GM12878 (cell line): ENCODE measurements around the gene BMP2. TPM values are rescaled to one million over a fixed set of nuclear protein-coding genes. Genes with fewer than 3 reads are reported as not detected.

Experiments
- ATAC-seq: fragments of 200-7000 bp; cut with Tn5 transposase; 3 replicates; pipeline ENCODE4 v1.9.1; 2020; ENCODE audit warnings: mild to moderate bottlenecking, moderate library complexity
- BruUV-seq: library from RNA; stranded (reverse); fragments of 400-500 nt; replicated peaks from 2 replicates; lab custom pipeline; 2021; lab: Mats Ljungman, UMichigan
- CTCF ChIA-PET: fragments of 300-600 bp; sonication (Branson Sonifier 250); formaldehyde crosslinking; extraction: SDS; loops from one replicate; lab custom pipeline; 2021; ENCODE audit warnings: inconsistent platforms; lab: Yijun Ruan, JAX
- POLR2A ChIA-PET: fragments of 350-600 bp; formaldehyde crosslinking; extraction: SDS; loops from one replicate; lab custom pipeline; 2021; ENCODE audit warnings: inconsistent platforms; lab: Charles Lee
- RAD21 ChIA-PET: fragments of 300-600 bp; sonication (Branson Sonifier 250); formaldehyde crosslinking; loops from one replicate; lab custom pipeline; 2023; ENCODE audit warnings: antibody characterized with exemption; ENCODE audit not compliant: unreplicated experiment; lab: Charles Lee
- SMC1A ChIA-PET: fragments of 300-600 bp; sonication (Branson Sonifier 250); formaldehyde crosslinking; loops from one replicate; lab custom pipeline; 2023; ENCODE audit not compliant: unreplicated experiment, uncharacterized antibody; lab: Charles Lee
- DNase-seq: peaks from one replicate; pipeline ENCODE4 v3.0.0-alpha.2; 2011; ENCODE audit warnings: low read depth, low spot score
- FAIRE-seq: peaks from 3 replicates; lab custom pipeline; 2011; peaks lifted over from hg19 to GRCh38; lab: Jason Lieb, UNC
- H2AFZ ChIP-seq: 2 replicates; pipeline ENCODE4 v1.6.0; 2011; ENCODE audit warnings: low read depth, low read length, control low read depth; ENCODE audit not compliant: control insufficient read depth
- H3K27ac ChIP-seq: 2 replicates; pipeline ENCODE4 v1.5.1; 2011; ENCODE audit warnings: control low read depth; ENCODE audit not compliant: control insufficient read depth, insufficient read depth
- H3K27me3 ChIP-seq, 2 experiments: replicated peaks in 1 of 2; 2 replicates each; pipeline versions ENCODE4 v1.6.0 to v1.6.1; 2011; ENCODE audit warnings: low read length in 1 of 2; ENCODE audit not compliant: control insufficient read depth in 2 of 2, insufficient read depth in 2 of 2
- H3K36me3 ChIP-seq, 2 experiments: 2 replicates each; pipeline ENCODE4 v1.5.1; 2011; ENCODE audit warnings: low read length in 1 of 2; ENCODE audit not compliant: control insufficient read depth in 2 of 2, insufficient read depth in 2 of 2
- H3K4me1 ChIP-seq: 2 replicates; pipeline ENCODE4 v1.6.1; 2011; ENCODE audit warnings: mild to moderate bottlenecking, low read length, moderate library complexity, mixed read lengths; ENCODE audit not compliant: control insufficient read depth, insufficient read depth
- H3K4me2 ChIP-seq: 2 replicates; pipeline ENCODE4 v1.6.0; 2011; ENCODE audit warnings: control low read depth; ENCODE audit not compliant: control insufficient read depth, insufficient read depth
- H3K4me3 ChIP-seq: fragments of 200-600 bp; sonication (generic); 2 replicates; pipeline ENCODE4 v1.5.1; 2016
- H3K79me2 ChIP-seq: 2 replicates; pipeline ENCODE4 v1.6.0; 2011; ENCODE audit warnings: low read length; ENCODE audit not compliant: control insufficient read depth, insufficient read depth
- H3K9ac ChIP-seq: 2 replicates; pipeline ENCODE4 v1.8.0; 2011; ENCODE audit warnings: low read length, control low read depth, mixed read lengths; ENCODE audit not compliant: control insufficient read depth, insufficient read depth
- H3K9me3 ChIP-seq: replicated peaks from 3 replicates; pipeline ENCODE4 v1.5.1; 2011; ENCODE audit warnings: mild to moderate bottlenecking, low read length; ENCODE audit not compliant: control insufficient read depth, insufficient read depth
- H4K20me1 ChIP-seq: 2 replicates; pipeline ENCODE4 v1.6.0; 2011; ENCODE audit not compliant: control insufficient read depth, insufficient read depth
- BACH1 ChIP-seq: fragments of 450-650 bp; IDR thresholded peaks from 2 replicates; pipeline ENCODE4 v1.6.1; 2017; ENCODE audit warnings: mild to moderate bottlenecking, borderline replicate concordance
- CEBPZ ChIP-seq: fragments of 150-350 bp; IDR thresholded peaks from 2 replicates; pipeline ENCODE4 v1.6.1; 2016; ENCODE audit warnings: low read depth, low read length
- DPF2 ChIP-seq: fragments of 450-650 bp; IDR thresholded peaks from 2 replicates; pipeline ENCODE4 v1.6.1; 2017; ENCODE audit warnings: mild to moderate bottlenecking
- IKZF1 ChIP-seq: fragments of 450-650 bp; conservative IDR thresholded peaks from 2 replicates; pipeline ENCODE4 v1.6.1; 2017; ENCODE audit warnings: antibody characterized with exemption, mild to moderate bottlenecking
- IKZF2 ChIP-seq, 2 experiments: fragments of 450-650 bp; IDR thresholded peaks; 2 replicates each; pipeline ENCODE4 v1.6.1; 2017; ENCODE audit warnings: mild to moderate bottlenecking in 2 of 2, moderate library complexity in 2 of 2
- NR2C2 ChIP-seq: IDR thresholded peaks from 2 replicates; pipeline ENCODE4 v1.6.1; 2011; ENCODE audit warnings: borderline replicate concordance, low read depth; ENCODE audit not compliant: control insufficient read depth, insufficient read length
- RELA ChIP-seq: fragments of 450-650 bp; IDR thresholded peaks from 2 replicates; pipeline ENCODE4 v1.8.0; 2014; ENCODE audit warnings: borderline replicate concordance; ENCODE audit not compliant: partially characterized antibody
- USF1 ChIP-seq: IDR thresholded peaks from 2 replicates; pipeline ENCODE4 v1.6.1; 2011; ENCODE audit warnings: borderline replicate concordance, low read depth, mild to moderate bottlenecking, moderate library complexity, mixed read lengths, low read length; ENCODE audit not compliant: insufficient read depth; ENCODE audit errors: extremely low read length
- WGBS: methylation state at CpG from one replicate; pipeline ENCODE4 v1.1.6; 2016; ENCODE audit warnings: low lambda C conversion rate; ENCODE audit not compliant: insufficient replicate concordance, insufficient coverage; ENCODE audit errors: missing lambda C conversion rate; 5-methylcytosine and 5-hydroxymethylcytosine counted together
- in situ Hi-C: fragments of 300-500 bp; cut with MboI; formaldehyde crosslinking; loops from 9 replicates; pipeline ENCODE4 v1.14.3; 2018; ENCODE audit warnings: mixed read lengths
- intact Hi-C: fragments of 100-400 bp; cut with micrococcal nuclease; formaldehyde crosslinking; loops from one replicate; pipeline ENCODE4 v1.14.2; 2022; ENCODE audit not compliant: unreplicated experiment
- polyA plus RNA-seq, 11 experiments: library from polyadenylated mRNA; depleted of rRNA in 4 of 11; unstranded in 6 of 11; stranded (reverse) in 5 of 11; fragments of >200 nt; fragmentation: Nextera tagmentation in 4 of 11; fragmentation: Illumina TruSeq in 1 of 11; extraction: Ambion mirVana in 4 of 11; extraction: Trizol in 1 of 11; gene quantifications; 1 replicate in 1 of 11; 2 replicates in 10 of 11; pipeline versions ENCODE4 v1.2.1 to v1.2.3, GENCODE V29; 2011 to 2016; ENCODE audit warnings: inconsistent platforms in 2 of 11, missing spikeins in 2 of 11, low read depth in 1 of 11
- total RNA-seq, 4 experiments: library from RNA; depleted of rRNA in 3 of 4; stranded (reverse); fragments of >200 nt in 3 of 4; fragmentation: Illumina TruSeq in 1 of 4; extraction: Trizol in 1 of 4; gene quantifications; 2 replicates each; pipeline versions ENCODE4 v1.2.1 to v1.2.3, GENCODE V29; 2013 to 2021

The BMP2 gene
- total and polyA plus RNA-seq, 10 of the 15 experiments (the other 5 are each of a cell fraction or from before 2014, with no cell fraction given) = 0.35 to 3.2 (median 0.71) TPM

- TF ChIP-seq BACH1 (peak; percentile 65; the same call in 1 of the 2 replicates), NR2C2 (no peak)
Observed at GRCh38 chr20:6767536-6768227, at the start of gene BMP2 (continued).

GRCh38 chr20:6718662-6719368 is 48.7 kb upstream of the BMP2 start:
- Histone ChIP-seq H3K27ac (no peak overlapping the region), H4K20me1 (no peaks in the 10 kb centered on the region), H3K4me3 (no peak overlapping the region), H3K9ac (no peak overlapping the region), H3K4me1 (no peaks in the 10 kb centered on the region), H3K79me2 (no peaks in the 10 kb centered on the region), H3K4me2 (no peak overlapping the region), H3K36me3 (no peaks in the 10 kb centered on the region; a peak in 1 of 4 replicates), H2AFZ (no peak overlapping the region), H3K9me3 (no peaks in the 10 kb centered on the region), H3K27me3 (no peaks in the 10 kb centered on the region)
- BruUV-seq = no TSS peak
- ChIA-PET POLR2A (no interaction called here), CTCF (interaction anchor here (0.8 to 2.5 kb wide), 3 partner anchors 9 to 12 kb away, joined by 3 to 7 read pairs (median 3); no protein-coding TSS in a partner anchor), RAD21 (interaction anchor here (1.0 kb wide), 1 partner anchor 47 kb away, joined by 3 read pairs; no protein-coding TSS in a partner anchor), SMC1A (interaction anchor here (0.7 to 4.3 kb wide), 10 partner anchors 8 to 203 kb away, joined by 3 to 32 read pairs (median 4); no protein-coding TSS in a partner anchor)
- peak; percentile 63 for ATAC-seq
- no peak for TF ChIP-seq USF1
- no peak for TF ChIP-seq RELA
- no peak for TF ChIP-seq CEBPZ
- TF ChIP-seq DPF2 = no peak
- 0 out of 2 replicates have a peak, but pooled peaks have one; percentile 17 for TF ChIP-seq IKZF1
- TF ChIP-seq IKZF2 (IDR thresholded peaks at IDR 0.05) = peak in 1 of 2 experiments; percentile 38; a peak in 1 of 4 replicates
- FAIRE-seq = no peak
- intact Hi-C loops = no loop called here
- no peak for DNase-seq
- WGBS = 16% methylated on average over 7 of the region's 7 CpGs
- in situ Hi-C loops = no loop called here
